Stimulated activated naive CD8-positive, alpha-beta T cell treated with anti-CD3 and anti-CD28 coated beads, Interleukin-15, Interleukin-2, amounts not matched to agents 100 ng/mL and 50 ng/mL, for 24 hours (primary cell): ENCODE data around the gene KRT8.

Experiments
- H3K27ac Mint-ChIP-seq: one replicate; pipeline ENCODE4 v1.8.0; 2021; ENCODE audit warnings: mild to moderate bottlenecking, mixed read lengths
- H3K27me3 Mint-ChIP-seq: one replicate; pipeline ENCODE4 v1.8.0; 2021; ENCODE audit warnings: mixed read lengths
- H3K36me3 Mint-ChIP-seq: one replicate; pipeline ENCODE4 v1.8.0; 2021; ENCODE audit warnings: low read depth, mixed read lengths
- H3K4me1 Mint-ChIP-seq: one replicate; pipeline ENCODE4 v1.8.0; 2021; ENCODE audit warnings: low read depth, mixed read lengths
- H3K4me3 Mint-ChIP-seq: one replicate; pipeline ENCODE4 v1.8.0; 2021; ENCODE audit warnings: mild to moderate bottlenecking, mixed read lengths
- H3K9me3 Mint-ChIP-seq: one replicate; pipeline ENCODE4 v1.8.0; 2021; ENCODE audit warnings: mixed read lengths

Gene KRT8

DNA sequence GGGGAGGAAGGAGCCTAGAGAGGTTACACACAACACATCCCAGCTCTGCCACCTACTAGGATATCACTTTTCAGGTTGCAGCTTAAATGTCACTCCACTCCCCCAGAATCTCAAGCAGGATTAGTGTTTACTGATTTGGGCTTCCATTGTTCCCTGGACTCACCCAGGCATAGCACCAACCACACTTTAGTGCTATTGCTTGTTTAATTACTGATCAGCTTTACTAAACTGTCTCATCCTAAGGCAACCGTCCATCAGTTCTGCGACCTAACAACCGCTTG, 38.0 kb upstream of the KRT8 start:
- Mint-ChIP-seq H3K36me3 (no peaks in the 10 kb centered on the region), H3K9me3 (peaks cover 5% of the 10 kb centered on the region), H3K27me3 (peaks cover 9% of the 10 kb centered on the region), H3K4me3 (no peak overlapping the region), H3K4me1 (no peaks in the 10 kb centered on the region), H3K27ac (no peak overlapping the region)

DNA sequence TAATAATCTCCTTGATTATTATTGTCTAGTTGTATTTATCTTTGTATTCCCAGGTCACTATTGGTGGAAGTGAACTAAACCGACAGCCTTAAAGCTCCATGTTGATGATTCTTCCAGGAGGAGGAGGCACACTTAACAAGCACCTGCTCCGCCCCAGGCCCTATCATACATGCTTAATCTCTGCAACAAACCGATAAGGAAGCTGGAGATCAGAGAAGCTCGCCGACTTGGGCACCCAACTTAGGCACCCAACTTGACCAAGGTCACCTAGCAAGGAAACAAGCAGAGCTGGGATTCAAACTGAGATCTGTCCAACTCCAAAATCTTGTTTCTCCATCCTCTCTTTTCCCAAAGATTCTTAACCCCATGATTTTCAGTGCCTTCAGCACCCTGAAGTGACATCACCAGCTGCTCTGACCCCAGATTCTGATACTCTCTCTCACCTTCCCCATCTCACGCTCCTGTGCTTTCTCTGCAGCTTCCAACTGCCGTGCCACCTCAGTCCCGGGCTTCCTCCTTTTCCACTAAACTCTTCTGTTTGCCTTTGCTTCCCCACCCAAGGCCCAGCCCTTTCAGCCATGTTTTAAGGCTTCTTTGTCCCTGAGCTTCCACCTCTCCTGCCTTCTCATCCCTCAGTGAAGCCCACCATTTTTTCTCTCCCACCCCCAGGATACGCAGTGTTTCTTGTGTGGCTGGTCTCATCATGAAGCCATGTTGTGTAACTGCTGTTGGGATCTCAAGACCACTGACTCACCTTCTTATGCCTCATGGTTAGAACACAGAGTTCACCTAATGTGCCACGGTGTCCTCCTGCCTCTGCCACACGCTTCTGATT, 37.4 kb upstream of the KRT8 start:
- no peaks in the 10 kb centered on the region for H3K36me3 Mint-ChIP-seq
- no peak overlapping the region for H3K4me3 Mint-ChIP-seq
- no peaks in the 10 kb centered on the region for H3K4me1 Mint-ChIP-seq
- H3K9me3 Mint-ChIP-seq = peaks cover 5% of the 10 kb centered on the region
- H3K27ac Mint-ChIP-seq = no peak overlapping the region
- H3K27me3 Mint-ChIP-seq = peaks cover 9% of the 10 kb centered on the region

DNA sequence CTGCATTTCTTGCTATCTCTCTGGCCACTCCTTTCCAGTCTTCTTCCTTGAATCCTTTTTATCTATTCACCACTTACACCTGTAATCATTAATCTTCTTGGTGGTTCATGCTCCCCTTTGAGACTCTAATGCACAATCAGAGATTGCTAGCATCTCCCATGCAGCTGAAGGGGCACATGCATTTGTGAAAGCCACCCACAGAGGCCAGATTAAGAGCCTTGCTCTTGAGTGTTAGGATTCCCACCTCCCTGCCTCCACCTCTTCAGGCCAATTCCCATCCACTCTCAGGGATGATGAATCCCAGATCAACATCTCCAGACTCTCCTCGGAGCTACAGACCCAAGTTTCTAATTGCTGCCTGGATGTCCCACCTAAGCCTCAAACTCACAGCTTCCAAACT, 24.7 kb upstream of the KRT8 start:
- Mint-ChIP-seq H3K9me3 (no peaks in the 10 kb centered on the region), H3K4me1 (no peaks in the 10 kb centered on the region), H3K27me3 (peaks cover 4% of the 10 kb centered on the region), H3K27ac (no peak overlapping the region), H3K36me3 (no peaks in the 10 kb centered on the region), H3K4me3 (no peak overlapping the region)

DNA sequence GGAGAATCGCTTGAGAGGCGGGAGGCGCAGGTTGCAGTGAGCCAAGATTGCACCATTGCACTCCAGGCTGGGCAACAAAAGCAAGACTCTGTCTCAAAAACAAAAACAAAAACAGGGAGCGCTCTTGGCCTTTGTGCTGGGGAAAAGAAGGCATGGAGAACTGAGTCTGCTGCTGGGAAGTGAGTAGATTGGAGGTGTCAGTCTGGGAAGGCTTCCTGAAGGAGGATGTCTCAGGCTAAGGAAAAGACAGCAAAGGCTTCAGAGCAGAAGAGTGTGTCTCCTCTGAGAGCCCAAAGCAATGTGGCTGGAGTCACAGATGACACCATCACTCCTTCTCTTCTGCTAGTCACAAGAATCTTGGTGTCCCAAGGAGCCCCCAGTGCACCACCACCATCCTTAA, 23.1 kb upstream of the KRT8 start:
- Mint-ChIP-seq H3K9me3 (no peaks in the 10 kb centered on the region), H3K36me3 (no peaks in the 10 kb centered on the region), H3K27me3 (peaks cover 4% of the 10 kb centered on the region), H3K27ac (no peak overlapping the region), H3K4me1 (no peaks in the 10 kb centered on the region), H3K4me3 (no peak overlapping the region)

DNA sequence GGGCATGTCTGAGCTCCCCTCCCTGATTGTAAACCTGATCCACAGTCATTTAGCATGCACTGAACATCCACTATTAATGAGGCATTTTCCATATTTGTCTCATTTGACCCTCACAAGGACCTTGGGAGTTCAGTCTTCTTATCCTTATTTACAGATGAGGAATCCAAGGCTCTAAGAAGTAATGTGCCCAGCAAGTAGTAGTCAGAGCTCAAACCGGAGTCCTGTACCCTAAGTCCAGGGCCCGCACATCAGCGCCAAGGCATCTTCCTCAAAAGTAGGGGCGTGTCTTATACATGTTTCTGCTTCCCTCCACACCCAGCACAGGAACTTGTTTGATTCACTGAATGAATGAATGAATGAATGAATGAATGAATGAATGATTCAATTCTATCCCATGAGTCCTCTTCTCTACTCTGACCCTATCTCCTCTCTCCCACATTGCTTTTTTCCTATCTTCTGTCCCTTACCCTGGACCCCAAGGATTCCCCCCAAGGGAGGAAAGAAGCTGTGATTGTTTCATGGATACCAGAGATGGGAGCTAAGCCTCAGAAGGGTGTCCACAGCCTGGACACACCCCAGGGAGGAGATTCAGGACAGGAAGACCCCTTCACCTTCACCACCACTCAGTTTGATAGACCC, 21.8 kb upstream of the KRT8 start:
- Mint-ChIP-seq H3K36me3 (no peaks in the 10 kb centered on the region), H3K4me3 (no peak overlapping the region), H3K9me3 (no peaks in the 10 kb centered on the region), H3K4me1 (no peaks in the 10 kb centered on the region), H3K27ac (no peak overlapping the region), H3K27me3 (no peaks in the 10 kb centered on the region)

DNA sequence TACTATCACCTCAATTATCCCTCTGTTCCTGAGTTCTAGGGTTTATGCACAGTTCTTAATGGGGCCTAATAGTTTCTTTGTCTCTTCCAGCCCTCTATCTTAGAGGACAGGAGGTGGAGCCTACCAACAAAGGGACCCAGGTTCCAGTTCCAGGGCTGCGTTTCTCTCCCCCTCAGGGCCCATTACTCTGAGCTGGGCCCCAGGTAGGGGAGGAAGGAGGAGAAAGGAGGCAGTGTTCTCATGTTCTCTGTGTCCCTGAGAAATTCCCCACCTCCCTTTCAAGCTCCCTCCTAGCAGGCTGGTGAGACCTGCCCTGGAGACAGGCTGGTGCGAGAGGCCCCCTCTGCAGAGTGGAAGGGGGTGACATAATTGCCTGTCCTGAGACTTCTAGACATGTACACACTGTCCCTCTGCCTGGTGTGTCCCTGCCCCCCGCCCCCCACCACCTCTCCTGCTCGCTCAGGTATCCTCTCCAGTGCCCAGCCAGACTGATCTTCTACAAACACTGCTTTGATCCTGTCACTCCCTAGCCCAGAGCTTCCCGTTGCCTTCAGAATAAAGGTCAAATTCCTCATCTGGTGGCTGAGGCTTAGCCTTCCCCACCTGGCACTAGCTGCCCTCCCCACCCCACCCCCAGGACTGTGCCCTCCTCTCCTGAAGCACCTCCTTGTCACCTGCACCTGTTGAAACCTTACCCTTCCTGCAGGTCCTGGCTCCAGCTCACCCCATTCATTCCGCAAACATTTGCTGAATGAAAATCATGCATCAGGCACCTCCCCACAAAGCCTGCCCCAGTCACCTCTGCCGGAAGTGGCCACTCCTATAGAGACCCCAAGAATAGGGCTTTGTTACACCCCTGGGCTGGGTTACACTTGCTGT, 21.1 kb upstream of the KRT8 start:
- H3K4me1 Mint-ChIP-seq = no peaks in the 10 kb centered on the region
- H3K36me3 Mint-ChIP-seq = no peaks in the 10 kb centered on the region
- H3K27ac Mint-ChIP-seq = no peak overlapping the region
- no peaks in the 10 kb centered on the region for H3K9me3 Mint-ChIP-seq
- no peaks in the 10 kb centered on the region for H3K27me3 Mint-ChIP-seq
- H3K4me3 Mint-ChIP-seq = no peak overlapping the region

DNA sequence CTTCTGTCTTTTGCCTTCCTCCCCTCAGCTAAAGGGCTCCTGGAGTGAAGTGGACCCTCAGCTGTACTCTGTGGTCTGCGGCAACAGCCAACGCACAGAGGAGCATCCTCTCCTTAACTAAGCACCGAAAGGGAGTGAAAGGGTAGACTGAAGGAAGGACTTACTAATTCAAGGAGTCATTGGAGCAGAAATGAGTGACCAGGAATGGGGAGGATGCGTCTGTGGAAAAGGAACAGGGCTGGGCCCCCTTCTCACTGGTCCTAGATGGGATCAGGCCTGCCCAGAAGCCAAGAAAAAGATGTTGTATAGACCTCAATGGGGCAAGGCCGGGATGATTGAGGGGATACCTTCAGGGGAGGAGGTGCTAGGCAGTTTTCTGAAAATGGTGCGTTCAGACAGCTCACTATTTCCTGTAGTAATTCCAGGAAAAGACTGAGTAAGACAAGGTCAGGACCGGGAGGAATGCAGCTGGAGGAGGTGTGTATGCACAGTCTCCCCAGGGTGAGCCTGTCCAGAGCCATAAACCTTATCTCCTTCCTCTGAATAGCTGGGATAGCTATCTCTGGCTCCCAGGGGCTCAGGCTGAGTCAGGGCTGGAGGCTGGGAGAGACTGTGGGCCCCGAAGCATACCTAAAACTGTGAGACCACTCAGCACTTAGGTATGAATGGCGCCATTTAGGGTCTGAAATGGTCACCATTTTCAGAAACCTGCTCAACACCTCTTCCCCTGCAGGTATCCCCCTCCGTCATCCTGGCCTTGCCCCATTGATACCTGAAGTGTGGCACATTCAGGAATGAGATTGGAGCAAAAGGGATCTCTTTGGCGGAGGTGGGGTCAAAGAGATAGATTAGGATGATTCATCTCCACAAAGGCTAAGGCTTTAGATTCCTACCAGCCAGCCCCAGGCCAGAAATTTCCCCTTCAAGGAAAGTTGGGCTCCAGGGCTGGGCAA, 20.2 kb upstream of the KRT8 start:
- H3K36me3 Mint-ChIP-seq = no peaks in the 10 kb centered on the region
- no peaks in the 10 kb centered on the region for H3K27me3 Mint-ChIP-seq
- H3K27ac Mint-ChIP-seq = no peak overlapping the region
- H3K4me1 Mint-ChIP-seq = no peaks in the 10 kb centered on the region
- H3K4me3 Mint-ChIP-seq = no peak overlapping the region
- H3K9me3 Mint-ChIP-seq = no peaks in the 10 kb centered on the region

DNA sequence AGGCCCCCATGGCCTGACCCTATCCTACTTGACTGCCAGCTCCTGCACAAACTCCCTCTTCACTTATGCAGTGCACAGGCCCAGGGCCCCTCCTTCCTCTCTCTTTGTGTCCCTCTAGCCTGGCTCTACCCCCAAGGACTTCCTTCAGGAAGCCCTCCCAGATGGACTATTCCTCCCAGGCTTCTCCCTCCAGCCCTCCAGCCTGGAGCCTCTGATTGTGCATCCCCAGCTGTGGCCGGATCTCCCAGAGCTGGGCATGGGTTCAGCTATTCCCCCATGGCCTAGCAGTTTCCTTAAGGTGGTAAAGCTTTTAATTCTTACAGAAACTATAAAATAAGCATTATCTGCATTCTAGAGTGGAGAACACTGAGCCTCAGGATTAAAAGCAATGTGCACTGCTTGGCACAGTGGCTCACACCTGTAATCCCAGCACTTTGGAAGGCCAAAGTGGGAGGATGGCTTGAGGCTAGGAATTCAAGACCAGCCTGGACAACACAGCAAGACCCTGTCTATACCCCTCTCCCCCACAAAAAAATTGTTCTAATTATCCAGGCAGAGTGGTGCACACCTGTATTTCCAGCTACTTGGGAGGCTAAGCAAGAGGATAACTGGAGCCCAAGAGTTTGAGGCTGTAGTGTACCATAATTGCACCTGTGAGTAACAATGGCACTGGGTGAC, 16.8 kb upstream of the KRT8 start:
- Mint-ChIP-seq H3K27me3 (no peaks in the 10 kb centered on the region), H3K4me1 (no peaks in the 10 kb centered on the region), H3K9me3 (no peaks in the 10 kb centered on the region), H3K4me3 (no peak overlapping the region), H3K27ac (no peak overlapping the region), H3K36me3 (no peaks in the 10 kb centered on the region)

DNA sequence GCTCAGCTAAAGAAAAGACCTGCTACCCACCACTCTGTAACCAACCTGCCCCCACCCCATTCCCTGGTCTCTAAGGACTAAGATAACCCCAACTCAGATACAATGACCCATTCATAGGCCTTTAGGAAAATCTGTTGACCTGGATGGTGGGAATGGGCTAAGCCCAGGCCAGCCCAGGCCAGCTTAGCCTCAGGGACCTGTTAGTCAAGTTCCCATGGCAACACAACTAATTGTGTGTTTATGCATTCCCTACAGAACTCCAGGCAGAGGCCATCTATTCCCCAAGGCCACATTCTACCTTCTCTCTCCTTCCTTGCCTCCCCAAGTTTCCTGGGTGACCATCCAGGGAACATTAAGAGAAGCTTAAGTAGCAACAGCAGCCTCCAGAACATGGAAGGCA, 16.1 kb upstream of the KRT8 start:
- Mint-ChIP-seq H3K27ac (no peak overlapping the region), H3K4me3 (no peak overlapping the region), H3K4me1 (no peaks in the 10 kb centered on the region), H3K36me3 (no peaks in the 10 kb centered on the region), H3K27me3 (peaks cover 1% of the 10 kb centered on the region), H3K9me3 (no peaks in the 10 kb centered on the region)

DNA sequence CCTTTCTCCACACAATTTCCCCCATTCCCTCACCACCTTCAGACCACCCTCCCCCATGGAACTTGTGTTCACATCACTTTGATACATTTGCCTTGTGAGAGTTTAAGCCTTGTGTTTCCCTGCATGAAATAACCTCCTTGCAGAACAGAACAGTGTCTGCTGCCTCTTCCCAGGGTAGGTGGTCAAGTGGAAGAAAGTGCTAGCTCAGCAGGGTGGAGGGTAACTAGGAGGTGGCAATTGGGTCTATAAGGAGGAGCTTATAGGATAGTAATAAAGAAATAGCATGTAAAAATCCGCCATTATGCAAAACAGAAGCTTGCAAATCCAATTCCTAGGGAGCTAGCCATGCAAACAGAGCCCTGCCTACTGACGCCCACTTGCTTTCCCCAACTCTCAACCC, 13.9 kb upstream of the KRT8 start:
- H3K9me3 Mint-ChIP-seq = no peaks in the 10 kb centered on the region
- H3K4me1 Mint-ChIP-seq = no peaks in the 10 kb centered on the region
- no peak overlapping the region for H3K27ac Mint-ChIP-seq
- no peak overlapping the region for H3K4me3 Mint-ChIP-seq
- peaks cover 4% of the 10 kb centered on the region for H3K27me3 Mint-ChIP-seq
- H3K36me3 Mint-ChIP-seq = no peaks in the 10 kb centered on the region

DNA sequence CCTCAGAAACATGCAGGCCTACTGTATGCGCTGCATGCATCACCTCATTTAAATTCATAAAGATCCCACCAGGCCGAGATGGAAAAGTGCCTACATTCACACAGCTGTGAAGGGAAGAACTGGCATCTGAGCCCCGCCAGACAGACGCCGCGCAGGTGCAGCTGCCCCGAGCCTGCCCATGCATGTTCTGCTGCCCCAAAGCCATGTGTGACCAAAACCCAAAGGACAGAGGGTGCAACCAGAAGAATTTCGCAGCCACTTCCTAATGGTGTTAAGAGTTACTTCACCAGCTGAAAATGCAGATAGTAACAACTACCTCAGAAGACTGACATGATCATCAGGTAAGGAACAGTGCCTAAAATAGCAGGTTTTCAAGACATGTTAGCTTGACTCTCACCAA, 13.5 kb upstream of the KRT8 start:
- Mint-ChIP-seq H3K4me3 (no peak overlapping the region), H3K27ac (no peak overlapping the region), H3K4me1 (no peaks in the 10 kb centered on the region), H3K36me3 (no peaks in the 10 kb centered on the region), H3K27me3 (peaks cover 4% of the 10 kb centered on the region), H3K9me3 (no peaks in the 10 kb centered on the region)

DNA sequence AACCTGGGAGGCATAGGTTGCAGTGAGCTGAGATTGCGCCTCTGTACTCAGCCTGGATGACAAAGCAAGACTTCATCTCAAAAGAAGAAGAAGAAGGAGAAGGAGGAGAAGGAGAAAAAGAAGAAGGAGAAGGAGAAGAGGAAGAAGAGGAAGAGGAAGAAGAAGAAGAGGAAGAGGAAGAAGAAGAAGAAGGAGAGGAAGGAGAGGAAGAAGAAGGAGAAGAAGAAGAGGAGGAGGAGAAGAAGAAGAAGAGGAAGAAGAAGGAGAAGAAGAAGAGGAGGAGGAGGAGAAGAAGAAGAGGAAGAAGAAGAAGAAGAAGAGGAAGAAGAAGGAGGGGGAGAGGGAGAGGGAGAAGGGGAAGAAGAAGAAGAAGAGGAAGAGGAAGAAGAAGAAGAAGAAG, 12.9 kb upstream of the KRT8 start:
- Mint-ChIP-seq H3K4me1 (no peaks in the 10 kb centered on the region), H3K4me3 (no peak overlapping the region), H3K27me3 (peaks cover 4% of the 10 kb centered on the region), H3K27ac (no peak overlapping the region), H3K9me3 (no peaks in the 10 kb centered on the region), H3K36me3 (no peaks in the 10 kb centered on the region)

DNA sequence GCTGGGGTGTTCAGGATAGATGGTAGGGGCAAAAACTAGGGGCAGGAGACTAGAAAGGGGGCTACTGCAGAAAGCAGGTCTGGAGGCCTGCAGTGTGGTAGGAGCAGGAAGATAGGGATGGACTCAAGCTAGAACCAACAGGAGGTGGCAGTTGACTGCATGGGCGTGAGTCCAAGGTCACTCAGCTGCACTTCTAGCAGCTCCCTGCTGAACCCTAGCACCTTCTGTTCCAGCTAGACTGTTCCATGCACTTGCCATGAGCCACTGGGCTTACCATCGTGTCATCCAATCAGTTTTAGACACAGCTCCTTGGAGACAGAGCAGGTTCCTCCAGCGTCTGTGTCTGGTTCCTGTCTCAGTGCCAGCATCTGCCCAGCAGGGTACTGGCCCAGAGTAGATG, 11.3 kb upstream of the KRT8 start:
- Mint-ChIP-seq H3K9me3 (no peaks in the 10 kb centered on the region), H3K4me3 (no peak overlapping the region), H3K4me1 (no peaks in the 10 kb centered on the region), H3K36me3 (no peaks in the 10 kb centered on the region), H3K27me3 (peaks cover 4% of the 10 kb centered on the region), H3K27ac (no peak overlapping the region)

DNA sequence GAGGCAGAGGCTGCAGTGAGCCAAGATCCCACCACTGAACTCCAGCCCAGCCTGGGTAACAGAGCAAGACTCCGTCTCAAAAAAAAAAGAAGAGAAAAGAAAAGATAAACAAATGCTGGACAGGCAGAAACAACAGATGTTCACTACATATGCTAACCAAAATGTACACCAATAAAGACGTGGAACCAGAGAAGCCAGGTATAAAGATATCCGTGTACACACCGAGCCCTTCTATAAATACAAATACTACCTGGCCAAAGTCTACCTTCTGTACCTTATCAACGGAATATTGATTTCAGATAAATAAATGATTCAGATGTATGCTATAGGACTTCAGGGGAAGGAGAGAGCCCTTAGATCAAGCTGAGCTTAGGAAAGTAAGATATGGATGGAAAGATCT, 10.8 kb upstream of the KRT8 start:
- Mint-ChIP-seq H3K27ac (no peak overlapping the region), H3K36me3 (no peaks in the 10 kb centered on the region), H3K4me1 (no peaks in the 10 kb centered on the region), H3K27me3 (peaks cover 4% of the 10 kb centered on the region), H3K4me3 (no peak overlapping the region), H3K9me3 (no peaks in the 10 kb centered on the region)
